Measurements from ENCODE around the gene ARHGAP27.

The ARHGAP27 gene

DNA sequence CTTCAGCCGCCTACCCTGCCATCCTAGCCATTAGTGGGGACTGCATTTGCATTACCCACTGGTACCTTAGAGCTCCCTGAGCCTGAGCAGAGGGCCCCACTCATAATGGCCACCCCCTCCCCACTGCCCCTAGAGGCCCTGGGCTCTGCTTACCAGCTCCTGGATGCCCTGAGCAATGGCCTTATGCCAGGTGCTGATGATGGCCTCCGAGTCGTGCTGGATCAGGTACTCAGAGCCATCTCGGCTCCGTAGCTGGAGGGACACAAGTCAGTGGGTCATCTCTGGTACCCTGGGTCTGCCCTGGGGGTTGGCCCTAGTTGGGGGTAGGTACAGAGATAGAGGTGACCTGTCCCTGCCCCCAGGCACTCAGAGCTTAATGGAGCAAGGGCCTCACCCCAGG, 34.9 kb downstream of the ARHGAP27 start:
- no peak for TF ChIP-seq GATA2 (IDR thresholded peaks at IDR 0.05; ENCODE audit: low read depth, low read length)
- no peak for TF ChIP-seq GATA3 (IDR thresholded peaks at IDR 0.05; ENCODE audit: low read depth, low read length)

- no peak for TF ChIP-seq GATA3 (IDR thresholded peaks at IDR 0.05; ENCODE audit: low read depth, low read length)
- TF ChIP-seq GATA2 (IDR thresholded peaks at IDR 0.05; ENCODE audit: low read depth, low read length) = no peak
These were observed 36.0 kb downstream of the ARHGAP27 start for GRCh38 chr17:45396496-45397205.

DNA sequence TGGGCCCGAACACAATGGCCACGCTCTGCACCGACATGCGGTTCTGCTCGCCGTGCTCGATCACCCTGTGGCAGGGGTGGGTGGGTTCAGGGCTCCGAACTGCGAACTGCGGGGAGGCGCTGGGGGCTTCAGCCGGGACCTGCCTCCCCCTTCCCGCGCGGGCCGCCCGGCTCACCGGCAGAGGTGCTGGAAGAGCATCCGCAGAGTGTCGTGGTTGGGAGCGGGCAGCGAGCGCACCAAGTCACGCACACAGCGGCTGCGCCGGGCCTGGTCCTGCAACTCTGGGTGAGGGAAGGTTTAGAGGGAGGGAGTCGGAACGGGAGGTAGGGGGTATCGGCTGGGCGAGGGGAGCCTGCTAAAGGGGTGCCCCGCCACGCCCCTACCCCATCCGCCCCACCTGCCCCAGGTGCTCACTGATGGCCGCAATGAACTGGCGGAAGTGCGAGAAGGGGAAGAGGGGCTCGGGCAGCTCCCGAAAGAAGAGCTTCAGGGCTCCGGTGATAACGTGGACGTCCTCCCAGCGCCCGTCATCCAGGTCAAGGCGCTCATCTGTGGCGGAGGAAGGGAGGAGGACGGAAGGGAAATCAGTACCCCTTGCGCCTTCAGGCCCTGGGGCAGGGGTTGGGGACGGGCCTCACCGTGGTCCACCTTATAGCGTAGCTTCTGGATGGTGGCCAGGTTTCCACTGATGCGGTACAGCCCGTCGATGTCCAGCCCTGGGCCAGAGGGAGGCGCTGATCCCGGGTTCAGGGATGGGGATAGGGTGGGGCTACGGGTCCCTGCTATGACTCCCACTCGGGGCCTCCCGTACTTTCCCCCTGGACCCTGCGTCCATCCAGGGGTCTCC, 36.9 kb downstream of the ARHGAP27 start:
- TF ChIP-seq GATA2 (IDR thresholded peaks at IDR 0.05; ENCODE audit: low read depth, low read length) = no peak
- no peak for TF ChIP-seq GATA3 (IDR thresholded peaks at IDR 0.05; ENCODE audit: low read depth, low read length)

- TF ChIP-seq GATA3 (IDR thresholded peaks at IDR 0.05; ENCODE audit: low read depth, low read length) (no peak), GATA2 (IDR thresholded peaks at IDR 0.05; ENCODE audit: low read depth, low read length) (no peak)
These were observed 37.6 kb downstream of the ARHGAP27 start for GRCh38 chr17:45394913-45395568.

DNA sequence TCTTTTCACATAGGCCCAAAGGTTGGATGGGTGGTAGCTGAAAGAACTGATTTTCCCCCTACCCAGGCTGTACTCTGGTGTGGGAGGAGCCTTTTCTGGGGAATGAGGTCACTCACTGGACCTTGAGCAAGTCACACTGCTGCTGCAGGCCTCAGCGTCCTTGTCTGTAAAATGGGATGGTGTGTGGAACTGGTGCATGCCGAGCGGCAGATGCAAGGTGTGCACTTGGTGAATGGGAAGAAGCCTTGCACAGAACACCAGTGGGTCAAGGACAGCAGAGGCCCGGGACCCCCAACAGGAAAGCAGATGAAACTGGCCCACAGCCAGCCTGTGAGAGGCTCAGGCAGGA, 38.1 kb downstream of the ARHGAP27 start:
- no peak for TF ChIP-seq GATA2 (IDR thresholded peaks at IDR 0.05; ENCODE audit: low read depth, low read length)
- no peak for TF ChIP-seq GATA3 (IDR thresholded peaks at IDR 0.05; ENCODE audit: low read depth, low read length)

DNA sequence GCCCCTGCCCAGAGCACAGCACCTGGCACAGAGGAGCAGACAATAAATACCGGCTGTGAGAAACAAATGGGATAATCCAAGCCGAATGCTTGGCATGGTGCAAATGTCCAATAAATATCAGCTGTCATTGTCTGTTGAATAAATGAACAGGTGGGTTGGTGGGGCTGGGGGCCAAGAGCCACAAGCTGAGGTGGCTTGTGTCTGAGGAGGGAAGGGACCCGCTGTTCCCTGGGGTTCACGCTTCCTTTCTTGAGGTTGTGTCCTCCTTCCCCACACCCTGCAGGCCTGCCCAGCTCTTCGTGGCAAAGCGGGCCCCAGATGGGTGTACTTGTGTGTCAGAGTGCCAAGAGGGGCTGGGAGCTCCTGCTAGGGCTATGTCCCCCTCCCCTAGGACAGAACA, 38.6 kb downstream of the ARHGAP27 start:
- TF ChIP-seq GATA2 (IDR thresholded peaks at IDR 0.05; ENCODE audit: low read depth, low read length) = no peak
- TF ChIP-seq GATA3 (IDR thresholded peaks at IDR 0.05; ENCODE audit: low read depth, low read length) = no peak

GRCh38 chr17:45393411-45393810, 39.3 kb downstream of the ARHGAP27 start:
- TF ChIP-seq GATA2 (IDR thresholded peaks at IDR 0.05; ENCODE audit: low read depth, low read length) = no peak
- TF ChIP-seq GATA3 (IDR thresholded peaks at IDR 0.05; ENCODE audit: low read depth, low read length) = no peak

GRCh38 chr17:45391918-45392317, 40.8 kb downstream of the ARHGAP27 start:
- no peak for TF ChIP-seq GATA2 (IDR thresholded peaks at IDR 0.05; ENCODE audit: low read depth, low read length)
- no peak for TF ChIP-seq GATA3 (IDR thresholded peaks at IDR 0.05; ENCODE audit: low read depth, low read length)

DNA sequence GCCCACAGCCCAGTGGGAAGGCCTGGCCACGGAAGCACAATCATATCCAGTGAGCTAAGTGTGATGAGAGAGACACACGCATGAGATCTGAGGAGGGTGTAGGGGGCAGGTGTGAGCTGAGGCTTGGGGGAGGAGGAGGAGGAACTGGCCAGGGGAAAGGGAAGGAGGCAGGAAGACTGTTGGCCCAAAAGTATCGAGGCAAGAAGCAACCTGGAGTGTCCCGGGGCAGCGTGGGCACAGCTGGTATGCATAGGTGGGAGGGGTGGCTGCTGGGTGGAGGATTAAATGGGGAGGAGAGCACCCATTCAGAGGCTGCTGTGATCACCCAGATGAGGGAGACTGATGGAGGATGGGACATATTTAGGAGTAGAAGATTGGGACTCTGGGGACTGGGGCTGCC, 41.4 kb downstream of the ARHGAP27 start:
- TF ChIP-seq GATA3 (IDR thresholded peaks at IDR 0.05; ENCODE audit: low read depth, low read length) (no peak), GATA2 (IDR thresholded peaks at IDR 0.05; ENCODE audit: low read depth, low read length) (no peak)

DNA sequence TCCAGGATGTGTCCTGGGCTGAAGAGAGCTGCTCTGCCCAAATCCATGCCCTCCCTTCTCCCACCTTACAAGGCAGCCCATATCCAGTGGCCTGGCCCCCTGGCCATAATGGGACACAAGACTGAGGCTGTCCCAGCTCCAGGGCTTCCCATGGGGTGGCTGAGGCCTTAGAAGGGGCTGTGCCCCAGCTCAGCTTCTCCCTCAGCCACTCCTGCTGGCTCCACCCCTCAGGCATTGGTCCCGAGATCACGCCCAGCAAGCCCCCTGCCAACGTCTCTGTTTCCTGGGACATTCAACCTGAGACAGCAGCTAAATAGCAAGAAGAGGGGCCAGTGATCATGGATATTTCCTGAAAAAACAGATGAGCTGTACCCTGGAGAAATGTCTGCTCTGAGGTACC, 43.3 kb downstream of the ARHGAP27 start:
- TF ChIP-seq GATA2 (IDR thresholded peaks at IDR 0.05; ENCODE audit: low read depth, low read length) (no peak), GATA3 (IDR thresholded peaks at IDR 0.05; ENCODE audit: low read depth, low read length) (no peak)

GRCh38 chr17:45388604-45389325, 43.9 kb downstream of the ARHGAP27 start:
- TF ChIP-seq GATA2 (IDR thresholded peaks at IDR 0.05; ENCODE audit: low read depth, low read length) (no peak), GATA3 (IDR thresholded peaks at IDR 0.05; ENCODE audit: low read depth, low read length) (no peak)

DNA sequence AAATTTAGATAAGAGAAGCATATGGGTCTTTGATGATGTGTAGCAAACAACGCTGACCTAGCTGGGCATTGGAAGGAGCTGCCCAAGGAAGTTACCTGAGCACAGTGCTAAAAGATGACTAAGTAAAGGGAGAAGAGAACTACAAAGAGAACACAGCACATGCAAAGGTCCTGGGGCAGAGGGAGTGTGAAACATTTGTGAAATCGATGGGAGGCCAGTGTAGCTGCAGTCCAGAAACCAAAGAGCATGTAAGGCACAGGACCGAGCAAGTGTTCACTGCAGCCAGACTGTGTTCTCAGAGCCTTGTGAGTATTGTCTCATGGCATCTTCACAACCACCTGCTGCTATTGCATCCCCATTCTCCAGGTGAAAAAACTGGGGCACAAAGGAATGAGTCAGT, 44.9 kb downstream of the ARHGAP27 start:
- TF ChIP-seq GATA3 (IDR thresholded peaks at IDR 0.05; ENCODE audit: low read depth, low read length) (no peak), GATA2 (IDR thresholded peaks at IDR 0.05; ENCODE audit: low read depth, low read length) (no peak)

GRCh38 chr17:45386178-45386577, 46.5 kb downstream of the ARHGAP27 start:
- no peak for TF ChIP-seq GATA3 (IDR thresholded peaks at IDR 0.05; ENCODE audit: low read depth, low read length)
- no peak for TF ChIP-seq GATA2 (IDR thresholded peaks at IDR 0.05; ENCODE audit: low read depth, low read length)

Data from SH-SY5Y (cell line).